Stimulated activated naive CD4-positive, alpha-beta T cell treated with Interleukin-2 at 50 U/mL for 16 hours (primary cell): Measurements from ENCODE around the gene ARF5.

Experiments used
- DNase-seq: peaks from one replicate; lab custom pipeline; 2025; lab: John Stamatoyannopoulos, UW

ARF5 gene

DNA sequence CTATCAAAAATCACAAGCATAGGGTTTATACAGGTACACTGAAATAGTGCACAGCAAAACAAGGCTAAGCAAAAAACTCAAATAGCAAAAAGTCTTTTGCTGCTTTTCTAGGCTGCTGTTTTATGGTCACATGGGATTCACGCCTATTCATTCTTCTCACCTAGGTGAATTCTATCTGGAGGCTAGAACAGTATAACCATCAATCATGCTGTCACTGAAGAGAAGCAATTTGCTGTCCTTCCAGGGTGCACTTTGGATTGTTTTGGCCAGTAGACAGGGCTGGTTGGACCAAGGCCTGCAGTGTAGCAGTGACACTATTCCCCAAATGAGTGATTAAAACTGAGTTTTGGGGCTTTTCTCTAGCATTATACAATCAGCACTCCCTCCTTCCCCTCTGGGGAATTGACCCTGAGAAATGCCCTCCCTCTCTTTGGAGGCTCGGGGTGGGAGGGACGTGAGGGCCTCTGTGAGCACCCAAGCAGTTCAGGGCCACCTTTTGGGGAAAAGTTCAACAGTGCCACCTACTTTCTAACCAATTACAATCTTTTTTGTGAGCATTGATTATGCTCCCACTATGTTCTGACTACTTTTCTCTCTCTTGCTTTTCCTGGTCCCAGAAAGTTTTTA lies 47.6 kb downstream of the ARF5 start:
- no peak for DNase-seq

GRCh38 chr7:127638197-127638596 lies 50.0 kb downstream of the ARF5 start:
- no peak for DNase-seq
